ENCODE results near the gene CSNK1D.

- TF ChIP-seq EZH2 (IDR thresholded peaks at IDR 0.05; ENCODE audit: borderline replicate concordance, insufficient read depth, low read length, poor library complexity, severe bottlenecking) = no peak
- TF ChIP-seq, protein P1, sequence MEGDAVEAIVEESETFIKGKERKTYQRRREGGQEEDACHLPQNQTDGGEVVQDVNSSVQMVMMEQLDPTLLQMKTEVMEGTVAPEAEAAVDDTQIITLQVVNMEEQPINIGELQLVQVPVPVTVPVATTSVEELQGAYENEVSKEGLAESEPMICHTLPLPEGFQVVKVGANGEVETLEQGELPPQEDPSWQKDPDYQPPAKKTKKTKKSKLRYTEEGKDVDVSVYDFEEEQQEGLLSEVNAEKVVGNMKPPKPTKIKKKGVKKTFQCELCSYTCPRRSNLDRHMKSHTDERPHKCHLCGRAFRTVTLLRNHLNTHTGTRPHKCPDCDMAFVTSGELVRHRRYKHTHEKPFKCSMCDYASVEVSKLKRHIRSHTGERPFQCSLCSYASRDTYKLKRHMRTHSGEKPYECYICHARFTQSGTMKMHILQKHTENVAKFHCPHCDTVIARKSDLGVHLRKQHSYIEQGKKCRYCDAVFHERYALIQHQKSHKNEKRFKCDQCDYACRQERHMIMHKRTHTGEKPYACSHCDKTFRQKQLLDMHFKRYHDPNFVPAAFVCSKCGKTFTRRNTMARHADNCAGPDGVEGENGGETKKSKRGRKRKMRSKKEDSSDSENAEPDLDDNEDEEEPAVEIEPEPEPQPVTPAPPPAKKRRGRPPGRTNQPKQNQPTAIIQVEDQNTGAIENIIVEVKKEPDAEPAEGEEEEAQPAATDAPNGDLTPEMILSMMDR (IDR thresholded peaks at IDR 0.05; ENCODE audit: poor library complexity, severe bottlenecking) = no peak
- no peak for TF ChIP-seq TAF1 (IDR thresholded peaks at IDR 0.05; ENCODE audit: low read depth)
- no peak for TF ChIP-seq POLR2AphosphoS5 (IDR thresholded peaks at IDR 0.05)
- TF ChIP-seq, protein P2, sequence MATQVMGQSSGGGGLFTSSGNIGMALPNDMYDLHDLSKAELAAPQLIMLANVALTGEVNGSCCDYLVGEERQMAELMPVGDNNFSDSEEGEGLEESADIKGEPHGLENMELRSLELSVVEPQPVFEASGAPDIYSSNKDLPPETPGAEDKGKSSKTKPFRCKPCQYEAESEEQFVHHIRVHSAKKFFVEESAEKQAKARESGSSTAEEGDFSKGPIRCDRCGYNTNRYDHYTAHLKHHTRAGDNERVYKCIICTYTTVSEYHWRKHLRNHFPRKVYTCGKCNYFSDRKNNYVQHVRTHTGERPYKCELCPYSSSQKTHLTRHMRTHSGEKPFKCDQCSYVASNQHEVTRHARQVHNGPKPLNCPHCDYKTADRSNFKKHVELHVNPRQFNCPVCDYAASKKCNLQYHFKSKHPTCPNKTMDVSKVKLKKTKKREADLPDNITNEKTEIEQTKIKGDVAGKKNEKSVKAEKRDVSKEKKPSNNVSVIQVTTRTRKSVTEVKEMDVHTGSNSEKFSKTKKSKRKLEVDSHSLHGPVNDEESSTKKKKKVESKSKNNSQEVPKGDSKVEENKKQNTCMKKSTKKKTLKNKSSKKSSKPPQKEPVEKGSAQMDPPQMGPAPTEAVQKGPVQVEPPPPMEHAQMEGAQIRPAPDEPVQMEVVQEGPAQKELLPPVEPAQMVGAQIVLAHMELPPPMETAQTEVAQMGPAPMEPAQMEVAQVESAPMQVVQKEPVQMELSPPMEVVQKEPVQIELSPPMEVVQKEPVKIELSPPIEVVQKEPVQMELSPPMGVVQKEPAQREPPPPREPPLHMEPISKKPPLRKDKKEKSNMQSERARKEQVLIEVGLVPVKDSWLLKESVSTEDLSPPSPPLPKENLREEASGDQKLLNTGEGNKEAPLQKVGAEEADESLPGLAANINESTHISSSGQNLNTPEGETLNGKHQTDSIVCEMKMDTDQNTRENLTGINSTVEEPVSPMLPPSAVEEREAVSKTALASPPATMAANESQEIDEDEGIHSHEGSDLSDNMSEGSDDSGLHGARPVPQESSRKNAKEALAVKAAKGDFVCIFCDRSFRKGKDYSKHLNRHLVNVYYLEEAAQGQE (IDR thresholded peaks at IDR 0.05; ENCODE audit: borderline replicate concordance) = no peak
- TF ChIP-seq MXI1 (conservative IDR thresholded peaks at IDR 0.05; ENCODE audit: poor library complexity, severe bottlenecking) = no peak
- no peak for TF ChIP-seq EP300 (conservative IDR thresholded peaks at IDR 0.05; ENCODE audit: poor library complexity, severe bottlenecking)
- no peak for TF ChIP-seq SMC3 (conservative IDR thresholded peaks at IDR 0.05; ENCODE audit: poor library complexity)
These were observed 18.2 kb upstream of the CSNK1D start for GRCh38 chr17:82291582-82292250.

Data from neural cell (in vitro differentiated cells).